HCEC 1CT (cell line): ENCODE results near the gene NBPF12.
"Not testable (repeated sequence)": the region's sequence is repeated elsewhere in the genome, so short reads cannot be mapped to it uniquely, and the experiment has no call there.

ENCODE experiments used
- DNase-seq: peaks from one replicate; pipeline ENCODE4 v3.0.0-alpha.2; 2017

The NBPF12 gene

DNA sequence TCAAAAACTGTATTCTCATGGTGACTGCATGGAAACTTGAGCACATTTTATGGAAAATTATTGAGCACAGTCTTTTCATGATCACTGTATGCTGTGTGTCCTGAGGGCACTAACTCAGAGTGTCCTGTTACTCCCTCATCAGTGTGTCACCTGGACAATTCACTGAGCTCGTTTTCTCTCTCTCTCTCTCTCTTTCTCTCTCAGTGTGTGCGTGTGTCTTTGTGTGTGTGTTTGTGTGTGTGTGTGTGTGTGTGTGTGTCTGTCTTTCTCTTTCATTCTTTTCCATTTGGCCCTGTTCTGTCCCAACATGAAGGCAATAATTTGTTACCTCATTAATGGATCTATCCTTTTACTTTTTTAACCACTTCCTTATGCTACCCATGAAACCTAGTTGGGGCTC, 49.4 kb downstream of the NBPF12 start:
- DNase-seq, result not testable (repeated sequence)

- DNase-seq, result not testable (repeated sequence)
Observed at GRCh38 chr1:146989455-146989854, 51.3 kb downstream of the NBPF12 start.

- DNase-seq, result not testable (repeated sequence)
Observed at GRCh38 chr1:147008495-147008894, 70.4 kb downstream of the NBPF12 start.

DNA sequence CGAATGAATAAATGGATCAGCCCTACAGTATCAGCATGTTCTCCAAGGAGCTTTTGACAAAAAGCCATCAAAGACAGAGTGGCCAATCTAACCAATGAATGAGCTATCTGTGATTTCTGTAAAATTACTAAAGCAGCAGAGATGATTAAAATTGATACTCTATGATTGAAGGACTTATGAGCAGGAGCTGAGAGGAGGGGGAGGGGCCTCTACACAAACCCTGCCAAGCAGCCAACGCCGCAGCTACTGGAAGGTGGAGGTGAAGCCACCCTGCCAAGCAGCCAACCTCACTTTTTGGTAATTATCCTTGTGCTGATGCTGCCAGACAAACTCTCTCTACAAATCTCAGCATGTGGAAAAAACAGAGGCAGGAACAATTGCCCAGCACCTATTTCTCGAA, 88.9 kb downstream of the NBPF12 start:
- DNase-seq, result not testable (repeated sequence)

GRCh38 chr1:147030066-147030653, 92.0 kb downstream of the NBPF12 start:
- DNase-seq, result peak; percentile 40

DNA sequence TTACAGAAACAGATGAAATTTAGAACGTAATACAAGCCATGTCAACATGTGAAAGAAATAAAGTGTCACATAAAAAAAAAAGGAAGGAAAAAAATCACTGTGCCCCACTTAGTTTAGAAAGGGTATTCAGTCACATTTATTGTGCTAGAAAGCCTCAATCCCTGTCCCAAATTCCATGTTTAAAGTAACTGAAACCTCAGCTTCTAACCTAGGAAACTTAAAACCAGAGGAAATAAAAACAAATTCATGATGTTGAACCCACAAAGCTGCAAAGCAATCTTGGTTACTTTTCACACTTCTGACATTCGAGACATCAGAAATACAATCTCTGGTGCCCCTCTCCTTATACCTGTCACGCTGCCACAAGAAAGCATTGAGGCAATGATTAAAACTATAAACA, 101.8 kb downstream of the NBPF12 start:
- DNase-seq, result no peak

- DNase-seq, result not testable (repeated sequence)
Observed at GRCh38 chr1:147042891-147043290, 104.8 kb downstream of the NBPF12 start.

- not testable (repeated sequence) for DNase-seq
Observed at GRCh38 chr1:147044511-147044910, 106.4 kb downstream of the NBPF12 start.
